ENCODE data around the gene TMEM243.

TMEM243 gene

GRCh38 chr7:87148332-87148955 is 71.1 kb downstream of the TMEM243 start:
- H3K4me3 ChIP-seq (ENCODE audit: control insufficient read depth, low read depth, low read length) = no peak overlapping the region
- TF ChIP-seq CTCF (IDR thresholded peaks at IDR 0.05; ENCODE audit: control insufficient read depth, insufficient read depth, low read depth, low read length, missing control alignments) = peak; percentile 51
- DNase-seq (ENCODE audit: low read depth) = no peak

- no peak for TF ChIP-seq CTCF (IDR thresholded peaks at IDR 0.05; ENCODE audit: control insufficient read depth, insufficient read depth, low read depth, low read length, missing control alignments)
- DNase-seq (ENCODE audit: low read depth) = no peak
- no peak overlapping the region for H3K4me3 ChIP-seq (ENCODE audit: control insufficient read depth, low read depth, low read length)
These were observed 72.0 kb downstream of the TMEM243 start for GRCh38 chr7:87147500-87147899.

GRCh38 chr7:87146740-87147386 is 72.7 kb downstream of the TMEM243 start:
- DNase-seq (ENCODE audit: low read depth) = no peak

More at GRCh38 chr7:87146740-87147386, 72.7 kb downstream of the TMEM243 start:
- H3K4me3 ChIP-seq (ENCODE audit: control insufficient read depth, low read depth, low read length) = no peak overlapping the region
- TF ChIP-seq CTCF (IDR thresholded peaks at IDR 0.05; ENCODE audit: control insufficient read depth, insufficient read depth, low read depth, low read length, missing control alignments) = no peak

Measured in AG09309 (cell line).